BE2C (cell line): ENCODE measurements around the gene PANX2.

Experiments
- DNase-seq: peaks from one replicate; pipeline ENCODE4 v3.0.0-alpha.2; 2020
- H3K27me3 ChIP-seq: fragments of 250-450 bp; sonication (Bioruptor Pico); 2 replicates; pipeline ENCODE4 v1.5.1; 2020; ENCODE audit warnings: mild to moderate bottlenecking
- H3K36me3 ChIP-seq: fragments of 250-450 bp; sonication (Bioruptor Pico); 2 replicates; pipeline ENCODE4 v1.5.1; 2020; ENCODE audit warnings: mild to moderate bottlenecking
- H3K4me1 ChIP-seq: fragments of 250-450 bp; sonication (Bioruptor Pico); 2 replicates; pipeline ENCODE4 v1.5.1; 2020
- H3K4me3 ChIP-seq: 2 replicates; pipeline ENCODE4 v1.5.1; 2011; ENCODE audit warnings: low read depth, low read length
- H3K9me3 ChIP-seq: fragments of 250-450 bp; sonication (Bioruptor Pico); 2 replicates; pipeline ENCODE4 v1.5.1; 2020
- TF ChIP-seq, protein P1 (sequence below): IDR thresholded peaks from 2 replicates; pipeline ENCODE4 v1.5.1; 2012; ENCODE audit warnings: mild to moderate bottlenecking, low read depth, low read length

PANX2 gene

DNA sequence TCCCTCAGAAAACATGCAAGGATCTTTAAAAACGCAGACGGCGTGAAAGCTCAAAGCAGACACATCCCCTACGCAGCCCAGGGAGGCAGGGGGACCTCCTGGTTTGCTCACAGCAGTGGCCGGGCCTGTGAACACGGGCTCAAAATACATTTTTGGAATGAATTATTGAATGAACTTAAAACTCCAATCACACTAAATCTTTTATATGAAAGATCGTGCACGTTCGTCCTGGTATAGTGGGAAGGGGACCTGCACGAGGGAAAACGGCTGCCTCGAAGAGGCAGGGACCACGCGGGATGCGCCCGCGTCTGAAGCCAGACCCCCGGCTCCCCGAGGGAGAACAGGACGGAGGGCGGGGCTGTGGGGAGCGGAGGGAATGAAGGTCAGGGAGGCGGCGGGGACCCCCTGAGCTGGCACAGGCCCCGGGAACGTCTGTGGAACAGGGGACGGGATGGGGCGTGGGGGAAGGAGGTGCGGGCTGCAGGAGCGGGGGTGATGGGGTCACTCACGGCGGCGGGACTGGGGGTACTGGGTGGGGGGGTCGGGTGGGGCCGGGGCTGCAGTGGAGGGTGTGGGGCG is 1.3 kb upstream of the PANX2 start:
- TF ChIP-seq, protein P1, sequence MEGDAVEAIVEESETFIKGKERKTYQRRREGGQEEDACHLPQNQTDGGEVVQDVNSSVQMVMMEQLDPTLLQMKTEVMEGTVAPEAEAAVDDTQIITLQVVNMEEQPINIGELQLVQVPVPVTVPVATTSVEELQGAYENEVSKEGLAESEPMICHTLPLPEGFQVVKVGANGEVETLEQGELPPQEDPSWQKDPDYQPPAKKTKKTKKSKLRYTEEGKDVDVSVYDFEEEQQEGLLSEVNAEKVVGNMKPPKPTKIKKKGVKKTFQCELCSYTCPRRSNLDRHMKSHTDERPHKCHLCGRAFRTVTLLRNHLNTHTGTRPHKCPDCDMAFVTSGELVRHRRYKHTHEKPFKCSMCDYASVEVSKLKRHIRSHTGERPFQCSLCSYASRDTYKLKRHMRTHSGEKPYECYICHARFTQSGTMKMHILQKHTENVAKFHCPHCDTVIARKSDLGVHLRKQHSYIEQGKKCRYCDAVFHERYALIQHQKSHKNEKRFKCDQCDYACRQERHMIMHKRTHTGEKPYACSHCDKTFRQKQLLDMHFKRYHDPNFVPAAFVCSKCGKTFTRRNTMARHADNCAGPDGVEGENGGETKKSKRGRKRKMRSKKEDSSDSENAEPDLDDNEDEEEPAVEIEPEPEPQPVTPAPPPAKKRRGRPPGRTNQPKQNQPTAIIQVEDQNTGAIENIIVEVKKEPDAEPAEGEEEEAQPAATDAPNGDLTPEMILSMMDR: no peak
- no peaks in the 10 kb centered on the region; the same call in 1 of the 2 replicates for H3K9me3 ChIP-seq
- no peak overlapping the region; the same call in 1 of the 2 replicates for H3K4me3 ChIP-seq
- H3K36me3 ChIP-seq: no peaks in the 10 kb centered on the region
- no peaks in the 10 kb centered on the region for H3K4me1 ChIP-seq
- peaks cover 10% of the 10 kb centered on the region for H3K27me3 ChIP-seq
- peak; percentile 19 for DNase-seq

DNA sequence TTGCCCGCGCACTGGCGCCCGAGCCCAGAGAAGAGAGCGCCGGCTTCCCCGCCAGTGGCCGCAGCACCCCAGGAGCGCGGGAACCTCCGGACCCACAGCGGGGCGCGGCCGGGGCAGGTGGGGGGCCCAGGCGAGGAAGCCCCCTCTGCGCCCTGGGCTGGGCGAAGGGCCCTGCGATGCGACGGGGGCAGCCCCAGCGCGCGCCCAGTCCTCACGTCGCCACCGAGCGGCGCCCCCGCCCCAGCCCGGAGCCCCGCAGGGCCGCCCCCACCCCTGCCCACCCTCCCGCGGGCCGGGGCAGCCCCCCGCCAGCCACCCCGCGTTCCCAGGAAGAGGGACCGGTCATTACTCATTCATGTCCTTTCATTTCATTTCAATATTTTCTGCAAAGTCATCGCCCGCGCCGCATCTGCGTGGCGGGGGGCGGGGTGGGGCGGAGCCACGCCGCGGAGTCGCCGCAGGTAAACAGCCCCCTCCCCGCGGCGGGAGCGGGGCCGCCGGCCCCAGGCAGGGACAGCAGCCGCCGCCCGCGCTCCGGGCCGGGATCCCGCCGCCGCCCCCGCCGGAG is 673 bp upstream of the PANX2 start:
- peak overlapping the region; percentile 35 for H3K4me3 ChIP-seq

DNA sequence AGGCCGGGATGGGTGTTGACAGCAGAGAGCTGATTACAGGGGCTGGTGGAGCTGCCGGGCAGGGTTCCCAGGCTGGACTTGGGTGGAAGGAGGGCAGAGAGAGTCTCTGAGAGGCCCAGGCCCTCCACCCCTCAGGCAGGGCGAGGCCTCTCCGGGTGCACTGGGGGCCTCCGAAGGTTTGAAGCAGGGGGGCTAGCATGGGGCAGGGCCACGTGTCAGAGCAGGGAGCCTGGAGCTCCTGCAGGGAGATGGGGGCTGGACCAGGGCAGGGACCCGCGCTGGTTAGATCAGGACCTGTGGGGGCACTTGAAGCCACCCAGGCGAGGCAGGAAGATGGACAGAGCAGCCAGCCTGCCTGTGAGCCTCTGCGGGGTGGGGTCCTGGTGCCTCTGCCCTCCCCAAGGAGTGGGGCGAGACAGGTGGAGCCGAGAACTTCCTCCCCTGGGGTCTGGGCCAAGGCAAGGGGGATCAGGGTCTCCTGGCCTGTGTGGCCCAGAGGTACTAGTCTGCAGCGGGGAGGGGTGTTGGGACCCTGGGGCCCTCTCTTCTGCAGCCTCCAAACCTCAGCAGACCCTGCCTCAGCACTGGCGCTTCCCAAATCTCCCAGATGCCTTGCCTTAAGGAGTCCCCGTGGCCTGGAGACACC is 911 bp downstream of the PANX2 start:
- DNase-seq: peak; percentile 13
- Histone ChIP-seq H3K4me1 (no peaks in the 10 kb centered on the region), H3K4me3 (no peak overlapping the region), H3K9me3 (no peaks in the 10 kb centered on the region; the same call in 1 of the 2 replicates), H3K36me3 (no peaks in the 10 kb centered on the region), H3K27me3 (peaks cover 10% of the 10 kb centered on the region)
- TF ChIP-seq, protein P1: no peak

More for the DNA sequence above, 673 bp upstream of the PANX2 start:
- H3K36me3 ChIP-seq: no peaks in the 10 kb centered on the region
- H3K4me1 ChIP-seq: no peaks in the 10 kb centered on the region
- no peaks in the 10 kb centered on the region; the same call in 1 of the 2 replicates for H3K9me3 ChIP-seq
- peaks cover 10% of the 10 kb centered on the region for H3K27me3 ChIP-seq
- DNase-seq: peak; percentile 26
- TF ChIP-seq, protein P1: no peak

DNA sequence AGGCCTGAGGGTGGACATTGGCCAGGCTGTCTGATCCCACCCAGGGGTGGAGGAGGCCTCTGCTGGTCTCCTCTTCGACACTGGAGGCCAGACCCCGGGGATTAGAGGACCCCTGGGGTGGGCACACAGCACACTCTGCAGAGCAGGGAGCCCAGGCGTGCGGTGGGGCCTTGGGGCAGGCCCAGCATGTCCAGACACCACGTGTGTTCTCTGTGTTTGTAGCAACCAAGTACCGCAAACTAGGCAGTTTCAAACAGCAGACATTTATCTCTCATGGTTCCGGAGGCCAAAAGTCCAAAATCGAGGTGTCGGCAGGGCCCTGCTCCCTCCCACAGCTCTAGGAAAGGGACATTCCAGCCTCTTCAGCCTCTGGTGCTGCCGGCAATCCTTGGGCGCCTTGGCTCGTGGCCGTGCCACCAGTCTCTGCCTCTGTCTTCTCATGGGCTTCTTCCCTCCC is 1.5 kb downstream of the PANX2 start:
- no peaks in the 10 kb centered on the region for H3K36me3 ChIP-seq
- H3K27me3 ChIP-seq: peaks cover 10% of the 10 kb centered on the region
- peak; percentile 5 for DNase-seq
- no peaks in the 10 kb centered on the region for H3K4me1 ChIP-seq
- TF ChIP-seq, protein P1: no peak
- H3K4me3 ChIP-seq: no peak overlapping the region
- no peaks in the 10 kb centered on the region; the same call in 1 of the 2 replicates for H3K9me3 ChIP-seq

GRCh38 chr22:50173311-50173982 is 2.9 kb downstream of the PANX2 start:
- no peak for DNase-seq
- Histone ChIP-seq H3K36me3 (no peaks in the 10 kb centered on the region), H3K9me3 (no peaks in the 10 kb centered on the region; the same call in 1 of the 2 replicates), H3K4me3 (no peak overlapping the region), H3K27me3 (peaks cover 10% of the 10 kb centered on the region), H3K4me1 (no peaks in the 10 kb centered on the region)
- TF ChIP-seq, protein P1: no peak
